ENCODE measurements around the gene VWA2.

DNA sequence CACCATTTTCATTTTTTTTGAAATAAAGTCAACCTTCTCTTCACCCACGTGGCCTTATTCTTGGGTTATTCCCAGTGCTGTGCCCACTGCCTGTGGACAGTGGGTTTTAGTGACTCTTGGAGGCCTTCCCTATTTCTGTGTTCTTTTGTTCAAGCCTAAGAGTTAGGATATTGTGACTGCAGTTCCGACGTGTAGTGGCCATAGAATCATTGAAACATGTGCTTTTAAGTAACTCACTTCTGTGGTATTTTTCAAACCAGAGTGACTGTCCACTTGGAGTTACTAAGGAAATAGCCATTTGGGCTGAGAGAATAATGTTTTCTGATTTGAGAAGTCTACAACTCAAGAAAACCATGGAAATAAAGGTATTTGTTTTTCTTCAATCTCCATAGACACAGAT is 36.2 kb upstream of the VWA2 start:
- TF ChIP-seq EZH2 (IDR thresholded peaks at IDR 0.05; ENCODE audit: borderline replicate concordance, insufficient read depth, low read depth, low read length, poor library complexity, severe bottlenecking) (no peak), CTCF (IDR thresholded peaks at IDR 0.05) (no peak)

All from B cell (primary cell).